ENCODE data around the gene SLC28A1.

GRCh38 chr15:84864444-84864795 is 20.0 kb upstream of the SLC28A1 start:
- TF ChIP-seq EP300 (IDR thresholded peaks at IDR 0.05; ENCODE audit: low read depth) (no peak), CTCF (IDR thresholded peaks at IDR 0.05) (no peak), POLR2AphosphoS5 (IDR thresholded peaks at IDR 0.05) (no peak), POLR2A (IDR thresholded peaks at IDR 0.05) (no peak)
